Islet of Langerhans (tissue), 1 donor: ENCODE data around the gene INO80D.
"Not testable (repeated sequence)": the region's sequence is repeated elsewhere in the genome, so short reads cannot be mapped to it uniquely, and the experiment has no call there.

Experiments
- FAIRE-seq: peaks from one replicate; lab custom pipeline; 2011; peaks lifted over from hg19 to GRCh38; lab: Jason Lieb, UNC

Gene INO80D

DNA sequence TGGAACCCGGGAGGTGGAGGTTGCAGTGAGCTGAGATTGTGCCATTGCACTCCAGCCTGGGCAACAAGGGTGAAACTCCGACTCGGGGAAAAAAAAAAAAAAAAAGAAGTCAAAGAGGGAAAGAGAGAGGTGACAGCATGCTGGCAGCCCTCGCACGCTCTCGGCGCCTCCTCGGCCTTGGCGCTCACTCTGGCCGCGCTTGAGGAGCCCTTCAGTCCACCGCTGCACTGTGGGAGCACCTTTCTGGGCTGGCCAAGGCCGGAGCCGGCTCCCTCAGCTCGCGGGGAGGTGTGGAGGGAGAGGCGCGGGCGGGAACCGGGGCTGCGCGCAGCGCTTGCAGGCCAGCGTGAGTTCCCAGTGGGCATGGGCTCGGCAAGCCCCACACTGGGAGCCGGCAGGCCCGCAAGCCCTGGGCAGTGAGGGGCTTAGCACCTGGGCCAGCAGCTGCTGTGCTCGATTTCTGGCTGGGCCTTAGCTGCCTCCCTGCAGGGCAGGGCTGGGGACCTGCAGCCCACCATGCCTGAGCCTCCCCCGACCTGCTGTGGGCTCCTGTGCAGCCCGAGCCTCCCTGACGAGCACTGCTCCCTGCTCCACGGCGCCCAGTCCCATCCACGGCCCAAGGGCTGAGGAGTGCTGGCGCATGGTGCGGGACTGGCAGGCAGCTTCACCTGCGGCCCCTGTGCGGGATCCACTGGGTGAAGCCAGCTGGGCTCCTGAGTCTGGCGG lies 108.9 kb downstream of the INO80D start:
- FAIRE-seq: not testable (repeated sequence)

DNA sequence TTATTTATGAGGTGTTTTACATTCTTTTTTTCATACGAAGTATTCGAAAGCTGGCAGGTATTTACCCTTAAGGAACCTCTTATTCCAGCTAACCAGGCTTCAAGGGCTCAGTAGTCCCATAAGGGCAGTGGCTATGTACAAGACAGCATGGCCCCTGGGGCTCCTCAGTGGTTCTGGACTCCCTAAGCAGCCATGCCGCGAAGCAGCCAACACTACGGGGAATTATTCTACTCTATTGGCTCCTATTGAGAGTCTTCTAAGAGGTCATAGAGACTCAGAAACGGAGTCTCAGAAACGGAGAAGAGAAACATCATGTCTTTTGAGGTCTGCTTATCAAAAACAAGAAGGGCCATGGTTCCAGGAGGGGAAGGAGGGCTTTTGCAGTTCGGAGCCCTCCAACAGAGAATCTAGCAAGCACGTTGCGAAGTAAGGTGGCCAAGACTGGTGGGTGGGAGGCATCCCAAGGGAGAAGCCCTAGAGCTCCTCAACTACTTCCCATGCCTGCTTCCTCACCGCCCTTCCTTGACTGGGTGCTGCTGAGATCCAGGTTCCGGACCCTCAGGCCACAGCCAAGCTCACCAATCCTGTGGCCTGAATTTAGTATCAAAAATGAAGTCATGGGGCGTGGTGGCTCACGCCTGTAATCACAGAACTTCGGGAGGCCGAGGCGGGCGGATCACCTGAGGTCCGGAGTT lies 109.7 kb downstream of the INO80D start:
- no peak for FAIRE-seq

- FAIRE-seq: peak; percentile 94
These were observed 110.7 kb downstream of the INO80D start for GRCh38 chr2:205975082-205975949.

GRCh38 chr2:205972113-205972512 lies 113.9 kb downstream of the INO80D start:
- no peak for FAIRE-seq

DNA sequence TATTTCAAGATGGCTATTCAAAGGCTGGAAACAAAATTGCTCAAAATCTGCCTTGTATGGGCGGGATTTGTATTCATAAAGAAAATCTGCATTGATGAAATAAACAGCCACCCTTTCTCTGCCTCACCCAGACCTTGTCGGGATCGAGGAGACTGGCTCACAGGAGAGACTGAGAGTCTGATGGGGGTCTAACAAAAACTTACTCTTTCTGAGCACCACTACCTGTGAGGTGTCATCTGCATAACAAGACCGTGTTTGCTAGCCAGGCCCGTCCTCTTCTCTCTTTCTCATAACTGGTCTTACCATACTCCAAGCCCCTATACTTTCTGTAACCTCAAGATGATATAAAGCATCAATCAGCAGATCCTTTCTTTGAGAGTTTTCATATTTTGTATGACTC lies 115.6 kb downstream of the INO80D start:
- no peak for FAIRE-seq

DNA sequence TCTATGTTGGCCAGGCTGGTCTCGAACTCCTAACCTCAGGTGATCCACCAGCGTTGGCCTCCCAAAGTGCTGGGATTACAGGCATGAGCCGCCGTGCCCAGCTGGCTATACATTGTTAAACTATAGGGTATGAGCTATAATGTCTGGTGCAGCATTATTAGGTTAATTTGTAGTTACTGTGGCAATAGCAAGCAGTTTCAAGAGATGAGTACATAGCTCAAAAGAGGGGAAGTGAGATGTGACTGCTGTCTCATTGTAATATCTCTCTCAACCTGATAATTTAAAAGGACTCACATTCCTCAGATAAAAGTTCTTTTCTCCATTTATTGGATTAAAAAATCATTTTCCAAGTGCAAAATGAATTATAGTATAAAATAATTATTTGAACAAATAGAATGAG lies 116.4 kb downstream of the INO80D start:
- FAIRE-seq: no peak

GRCh38 chr2:205967391-205968075 lies 118.4 kb downstream of the INO80D start:
- FAIRE-seq: no peak

- FAIRE-seq: no peak
These were observed 120.3 kb downstream of the INO80D start for GRCh38 chr2:205965707-205966106.

- FAIRE-seq: no peak
These were observed 121.7 kb downstream of the INO80D start for GRCh38 chr2:205964111-205964761.

- no peak for FAIRE-seq
These were observed 126.5 kb downstream of the INO80D start for GRCh38 chr2:205959521-205959920.

DNA sequence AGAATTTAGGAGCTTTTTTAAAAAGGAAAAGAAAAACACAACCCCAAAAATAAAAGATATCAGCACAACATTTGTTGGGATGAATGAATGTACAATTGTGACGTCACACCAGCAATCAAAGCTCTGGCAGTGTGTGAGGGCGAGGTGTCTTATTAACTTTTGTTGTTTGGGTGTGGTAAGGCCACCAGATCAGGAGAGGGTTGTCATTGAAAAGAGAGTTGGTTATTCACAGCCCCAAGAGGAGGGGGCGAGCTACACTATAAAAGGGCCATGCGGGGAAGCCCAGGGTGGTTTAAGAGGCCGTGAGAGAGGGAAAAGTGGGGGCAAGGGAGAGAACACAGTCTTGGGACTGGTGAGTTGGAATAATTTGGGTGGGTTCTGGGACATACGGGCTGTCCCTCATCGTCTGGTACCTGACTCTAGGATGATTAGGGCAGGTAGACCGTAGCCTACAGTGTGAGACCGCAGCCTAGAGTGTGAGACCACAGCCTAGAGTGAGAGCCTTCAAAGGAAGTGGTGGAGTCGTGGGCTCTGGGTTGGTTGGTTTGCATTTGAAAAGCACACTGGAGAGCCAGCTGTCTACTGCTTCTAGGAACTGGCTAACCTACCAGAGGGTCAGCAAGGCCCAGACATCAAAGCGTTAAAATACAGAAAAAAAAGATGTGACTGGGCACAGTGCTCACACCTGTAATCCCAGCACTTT lies 128.4 kb downstream of the INO80D start:
- FAIRE-seq: no peak

- no peak for FAIRE-seq
These were observed 131.3 kb downstream of the INO80D start for GRCh38 chr2:205954707-205955106.

GRCh38 chr2:205952282-205952681 lies 133.7 kb downstream of the INO80D start:
- FAIRE-seq: no peak

- no peak for FAIRE-seq
These were observed 137.1 kb downstream of the INO80D start for GRCh38 chr2:205948883-205949282.

DNA sequence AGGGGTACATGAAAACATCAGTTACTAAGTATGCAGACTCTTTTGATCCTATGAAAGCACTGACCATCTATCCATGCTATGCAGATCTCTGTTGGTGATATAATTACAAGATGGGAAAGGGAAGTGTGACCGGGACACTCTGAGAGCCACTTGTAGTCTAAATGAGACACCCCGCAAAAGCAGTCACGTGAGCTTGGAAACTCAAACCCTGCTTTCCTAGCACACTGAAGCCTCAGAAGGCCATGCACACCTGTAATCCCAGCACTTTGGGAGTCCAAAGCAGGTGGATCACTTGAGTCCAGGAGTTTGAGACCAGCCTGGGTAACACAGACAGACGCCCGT lies 137.5 kb downstream of the INO80D start:
- FAIRE-seq: no peak

- peak; percentile 84 for FAIRE-seq
These were observed 138.1 kb downstream of the INO80D start for GRCh38 chr2:205947621-205948495.

DNA sequence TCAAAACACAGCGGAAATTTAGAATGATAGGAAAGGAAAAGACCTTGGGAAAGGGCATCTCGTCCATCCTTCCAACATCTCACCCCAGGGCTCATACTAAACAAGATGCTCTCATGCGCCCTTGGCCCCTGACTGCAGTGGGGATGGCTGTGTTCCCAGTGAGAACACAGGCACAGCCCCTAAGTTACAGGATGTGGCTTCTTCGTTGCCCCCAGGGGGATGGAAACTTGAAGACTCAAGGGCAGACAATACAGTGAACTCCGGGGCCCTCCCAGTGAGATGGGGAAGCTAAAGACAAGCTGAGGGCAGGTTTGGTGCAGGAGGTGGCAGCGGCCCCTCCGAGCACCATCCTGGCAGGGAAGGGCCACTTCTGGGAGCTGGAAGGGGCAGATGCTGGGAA lies 139.7 kb downstream of the INO80D start:
- no peak for FAIRE-seq
